SIG-M5 treated with dmso at 0.1 percent for 504 hours (cell line): ENCODE data around the gene LASP1NB.
"Not testable (repeated sequence)": the region's sequence is repeated elsewhere in the genome, so short reads cannot be mapped to it uniquely, and the experiment has no call there.

Source experiments
- DNase-seq: peaks from one replicate; lab custom pipeline; 2025; ENCODE audit not compliant: unreplicated experiment; lab: John Stamatoyannopoulos, UW

LASP1NB gene

DNA sequence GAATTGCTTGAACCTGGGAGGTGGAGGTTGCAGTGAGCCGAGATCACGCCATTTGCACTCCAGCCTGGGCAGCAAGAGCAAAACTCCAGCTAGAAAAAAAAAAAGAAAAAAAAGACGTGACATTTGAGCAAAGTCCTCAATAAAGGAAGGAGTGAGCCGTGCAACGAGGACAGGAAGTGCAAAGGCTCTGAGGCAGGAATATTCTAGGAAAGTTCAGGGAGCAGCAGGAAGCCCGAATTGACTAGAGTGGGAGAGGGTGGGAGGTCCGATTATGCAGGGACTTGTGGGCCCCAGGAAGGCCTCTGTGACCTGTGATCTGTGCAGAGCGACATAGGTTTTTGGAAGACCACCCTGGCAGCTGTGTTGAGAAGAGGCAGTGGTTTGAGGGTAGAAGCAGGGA lies 8.6 kb upstream of the LASP1NB start:
- no peak for DNase-seq

- DNase-seq = no peak
Measured at GRCh38 chr17:38917259-38917658, 8.2 kb upstream of the LASP1NB start.

DNA sequence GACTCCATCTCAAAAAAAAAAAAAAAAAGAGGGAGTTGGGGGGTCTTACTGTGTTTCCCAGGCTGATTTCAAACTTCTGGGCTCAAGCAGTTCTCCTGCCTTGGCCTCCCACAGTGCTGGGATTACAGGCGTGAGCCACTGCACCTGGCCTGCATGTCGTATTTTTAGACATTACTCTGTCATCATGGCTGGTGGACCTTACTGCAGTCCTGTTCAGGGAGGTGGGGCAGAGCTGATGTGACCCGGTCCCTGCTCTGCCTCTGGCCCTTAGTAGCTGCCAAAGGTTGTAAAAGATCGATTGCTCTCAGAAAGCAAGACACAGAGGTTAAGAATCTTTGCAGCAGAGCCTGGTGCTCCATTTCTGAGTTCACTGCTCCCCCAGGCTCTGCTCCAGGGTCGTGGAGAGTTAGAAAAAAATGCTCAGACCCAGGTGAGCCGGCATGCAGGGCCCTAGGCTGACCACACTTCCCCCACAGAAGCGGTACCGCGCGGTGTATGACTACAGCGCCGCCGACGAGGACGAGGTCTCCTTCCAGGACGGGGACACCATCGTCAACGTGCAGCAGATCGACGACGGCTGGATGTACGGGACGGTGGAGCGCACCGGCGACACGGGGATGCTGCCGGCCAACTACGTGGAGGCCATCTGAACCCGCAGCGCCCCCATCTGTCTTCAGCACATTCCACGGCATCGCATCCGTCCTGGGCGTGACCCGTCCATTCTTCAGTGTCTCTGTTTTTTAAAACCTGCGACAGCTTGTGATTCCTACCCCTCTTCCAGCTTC lies 7.1 kb upstream of the LASP1NB start:
- DNase-seq = no peak

GRCh38 chr17:38918916-38919315 lies 6.5 kb upstream of the LASP1NB start:
- no peak for DNase-seq

GRCh38 chr17:38919316-38920078 lies 5.9 kb upstream of the LASP1NB start:
- no peak for DNase-seq

DNA sequence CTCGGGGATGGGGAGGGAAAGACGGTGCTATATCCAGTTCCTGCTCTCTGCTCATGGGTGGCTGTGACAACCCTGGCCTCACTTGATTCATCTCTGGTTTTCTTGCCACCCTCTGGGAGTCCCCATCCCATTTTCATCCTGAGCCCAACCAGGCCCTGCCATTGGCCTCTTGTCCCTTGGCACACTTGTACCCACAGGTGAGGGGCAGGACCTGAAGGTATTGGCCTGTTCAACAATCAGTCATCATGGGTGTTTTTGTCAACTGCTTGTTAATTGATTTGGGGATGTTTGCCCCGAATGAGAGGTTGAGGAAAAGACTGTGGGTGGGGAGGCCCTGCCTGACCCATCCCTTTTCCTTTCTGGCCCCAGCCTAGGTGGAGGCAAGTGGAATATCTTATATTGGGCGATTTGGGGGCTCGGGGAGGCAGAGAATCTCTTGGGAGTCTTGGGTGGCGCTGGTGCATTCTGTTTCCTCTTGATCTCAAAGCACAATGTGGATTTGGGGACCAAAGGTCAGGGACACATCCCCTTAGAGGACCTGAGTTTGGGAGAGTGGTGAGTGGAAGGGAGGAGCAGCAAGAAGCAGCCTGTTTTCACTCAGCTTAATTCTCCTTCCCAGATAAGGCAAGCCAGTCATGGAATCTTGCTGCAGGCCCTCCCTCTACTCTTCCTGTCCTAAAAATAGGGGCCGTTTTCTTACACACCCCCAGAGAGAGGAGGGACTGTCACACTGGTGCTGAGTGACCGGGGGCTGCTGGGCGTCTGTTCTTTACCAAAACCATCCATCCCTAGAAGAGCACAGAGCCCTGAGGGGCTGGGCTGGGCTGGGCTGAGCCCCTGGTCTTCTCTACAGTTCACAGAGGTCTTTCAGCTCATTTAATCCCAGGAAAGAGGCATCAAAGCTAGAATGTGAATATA lies 4.8 kb upstream of the LASP1NB start:
- DNase-seq = no peak

- peak; percentile 10 for DNase-seq
Measured at GRCh38 chr17:38921756-38922411, 3.5 kb upstream of the LASP1NB start.

DNA sequence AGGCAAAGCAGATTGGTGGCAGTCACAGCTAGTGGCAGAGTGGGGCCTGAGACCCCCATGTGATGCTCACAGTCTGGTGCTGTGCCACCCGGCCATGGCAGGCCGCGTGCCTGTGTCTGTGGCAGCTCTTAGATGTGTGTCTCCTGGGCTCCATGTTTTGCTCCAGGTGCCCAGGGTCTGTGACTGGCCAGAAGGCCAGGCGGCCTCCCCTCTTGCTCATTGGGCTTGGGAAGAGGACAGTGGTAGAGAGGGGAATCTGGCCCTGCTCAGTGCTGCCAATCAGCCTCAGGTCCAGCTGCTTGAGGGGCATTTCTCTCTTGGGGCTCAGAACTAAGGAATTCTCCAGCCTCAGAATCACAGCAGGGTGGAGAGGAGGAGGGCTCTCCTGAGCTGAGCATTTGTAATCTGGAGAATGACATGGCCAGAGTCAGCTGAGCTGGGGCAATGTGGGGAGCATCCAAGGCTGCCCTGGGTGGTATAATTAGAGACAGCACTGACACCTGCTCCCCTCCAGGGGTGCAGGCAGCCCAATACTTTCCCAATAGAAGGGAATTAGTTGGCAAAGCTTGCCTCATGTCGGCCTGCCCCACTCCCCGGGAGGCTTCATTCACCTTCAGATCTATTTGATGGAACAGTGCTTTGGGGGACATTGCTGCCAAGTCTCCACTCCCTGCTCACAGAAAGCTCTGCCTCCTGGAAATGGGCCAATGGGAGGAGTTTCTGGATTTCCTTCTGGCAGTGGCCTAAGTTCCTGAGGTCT lies 2.7 kb upstream of the LASP1NB start:
- no peak for DNase-seq

GRCh38 chr17:38926293-38927070 lies 1.1 kb downstream of the LASP1NB start:
- peak; percentile 96 for DNase-seq

DNA sequence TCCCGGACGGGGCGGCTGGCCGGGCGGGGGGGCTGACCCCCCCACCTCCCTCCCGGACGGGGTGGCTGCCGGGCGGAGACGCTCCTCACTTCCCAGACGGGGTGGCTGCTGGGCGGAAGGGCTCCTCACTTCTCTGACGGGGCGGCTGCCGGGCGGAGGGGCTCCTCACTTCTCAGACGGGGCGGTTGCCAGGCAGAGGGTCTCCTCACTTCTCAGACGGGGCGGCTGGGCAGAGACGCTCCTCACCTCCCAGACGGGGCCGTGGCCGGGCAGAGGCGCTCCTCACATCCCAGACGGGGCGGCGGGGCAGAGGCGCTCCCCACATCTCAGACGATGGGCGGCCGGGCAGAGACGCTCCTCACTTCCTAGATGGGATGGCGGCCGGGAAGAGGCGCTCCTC lies 5.4 kb downstream of the LASP1NB start:
- DNase-seq = not testable (repeated sequence)

- DNase-seq = not testable (repeated sequence)
Measured at GRCh38 chr17:38933962-38934361, 8.5 kb downstream of the LASP1NB start.

DNA sequence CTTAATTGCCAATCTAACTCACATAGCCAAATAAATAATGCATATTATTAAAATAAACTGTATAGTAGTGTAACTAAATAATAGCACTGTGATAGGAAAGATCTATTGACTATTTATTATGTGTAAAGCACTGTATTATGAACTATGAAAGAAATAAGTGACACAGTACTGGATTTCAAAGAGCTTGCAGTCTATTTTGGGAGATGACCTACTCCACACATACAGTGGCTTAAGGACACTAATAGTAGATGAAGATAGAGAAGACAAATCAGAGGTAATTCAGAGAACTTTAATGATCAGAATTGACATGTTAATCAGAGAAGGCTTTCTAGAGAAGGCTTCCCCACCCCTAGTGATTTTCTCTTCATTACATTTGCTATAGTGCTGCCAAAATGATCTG lies 14.6 kb downstream of the LASP1NB start:
- DNase-seq = no peak

- no peak for DNase-seq
Measured at GRCh38 chr17:38940404-38940803, 15.0 kb downstream of the LASP1NB start.

DNA sequence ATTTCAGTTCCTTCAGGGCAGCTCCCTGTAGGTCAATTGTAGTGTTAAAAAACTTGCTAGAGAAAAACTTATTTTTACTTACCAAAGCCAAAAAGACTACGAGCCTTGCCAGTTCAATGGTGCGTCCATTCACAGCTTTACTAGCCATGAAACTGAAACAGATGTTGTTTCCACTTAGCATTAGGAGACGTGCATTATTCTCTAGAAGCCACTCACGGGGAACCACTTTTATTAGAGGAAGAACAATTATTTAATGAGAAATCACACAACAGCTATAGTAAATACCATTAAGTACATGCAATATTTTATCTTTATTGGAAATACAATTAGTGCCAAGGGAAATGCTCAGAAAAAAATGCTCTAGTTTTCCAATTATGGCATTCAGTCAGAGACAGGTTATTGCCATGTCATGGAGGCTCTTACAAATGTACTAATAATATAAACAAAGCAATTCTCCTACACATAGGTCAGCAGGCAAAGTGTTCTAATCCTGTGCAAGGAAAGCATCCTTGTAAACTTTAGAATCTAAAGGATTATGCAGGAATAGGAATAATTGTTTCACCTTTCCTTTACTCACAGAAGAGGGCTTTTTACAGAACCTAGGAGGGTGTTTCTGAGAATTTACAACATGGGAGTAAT lies 17.4 kb downstream of the LASP1NB start:
- DNase-seq = no peak

DNA sequence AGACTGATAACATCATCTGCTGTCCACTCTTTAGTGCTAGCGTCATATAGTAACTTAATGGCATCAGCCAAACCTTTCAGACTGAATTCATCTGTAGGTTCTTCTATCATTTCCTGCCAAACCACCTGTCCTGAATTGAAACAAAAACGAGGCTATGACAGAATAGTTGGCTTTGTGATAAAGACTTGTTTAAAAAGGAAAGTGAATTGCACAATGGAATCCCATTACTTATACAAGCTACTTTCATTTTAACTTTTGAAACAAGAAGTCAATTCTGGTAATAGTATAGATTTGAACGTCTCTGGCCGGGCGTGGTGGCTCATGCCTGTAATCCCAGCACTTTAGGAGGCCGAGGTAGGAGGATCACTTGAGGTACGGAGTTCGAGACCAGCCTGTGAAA lies 18.2 kb downstream of the LASP1NB start:
- DNase-seq = peak; percentile 39

- DNase-seq = no peak
Measured at GRCh38 chr17:38947189-38947588, 21.8 kb downstream of the LASP1NB start.

- DNase-seq = not testable (repeated sequence)
Measured at GRCh38 chr17:38953800-38954199, 28.4 kb downstream of the LASP1NB start.

- no peak for DNase-seq
Measured at GRCh38 chr17:38958326-38958725, 32.9 kb downstream of the LASP1NB start.

DNA sequence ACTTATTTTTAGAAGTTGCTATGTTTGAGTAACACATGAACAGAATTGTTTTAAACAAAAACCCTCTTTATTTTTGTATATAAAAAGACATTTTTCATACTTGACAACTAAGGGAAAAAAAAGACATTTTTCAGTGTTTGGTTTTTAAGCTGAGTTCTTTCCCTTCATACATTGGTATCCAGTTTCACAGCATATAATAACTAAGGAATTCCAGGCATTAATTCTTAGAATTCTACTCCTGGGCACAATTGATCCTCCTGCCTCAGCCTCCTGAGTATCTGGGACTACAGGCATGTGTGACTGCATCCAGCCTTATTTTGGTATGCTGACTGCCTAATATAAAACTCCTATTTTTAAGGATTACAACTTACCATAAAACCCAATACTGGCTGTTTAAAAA lies 33.3 kb downstream of the LASP1NB start:
- no peak for DNase-seq
